Thyroid gland (tissue), 4 donors: ENCODE measurements around the gene MCF2L. TPM values are rescaled to one million over a fixed set of nuclear protein-coding genes. Genes with fewer than 3 reads are reported as not detected.

Experiments used
- DNase-seq, 2 donors: peaks; one replicate each; pipeline ENCODE4 v3.0.0-alpha.2; 2019
- H3K27ac ChIP-seq, 3 donors: fragments of 200-600 bp; sonication (generic); 1 replicate in 2 of 3; 2 replicates in 1 of 3; pipeline ENCODE4 v1.5.1; 2016 to 2019; ENCODE audit warnings: mild to moderate bottlenecking in 1 of 3, moderate library complexity in 1 of 3
- H3K27me3 ChIP-seq: fragments of 200-600 bp; sonication (generic); one replicate; pipeline ENCODE4 v1.5.1; 2019
- H3K36me3 ChIP-seq, 2 donors: fragments of 200-600 bp; sonication (generic); one replicate each; pipeline ENCODE4 v1.5.1; 2016 to 2019
- H3K4me1 ChIP-seq, 2 donors: fragments of 200-600 bp; sonication (generic); one replicate each; pipeline ENCODE4 v1.5.1; 2017 to 2019
- H3K4me3 ChIP-seq, 3 donors: fragments of 200-600 bp; sonication (generic); replicated peaks in 1 of 3; 1 replicate in 2 of 3; 2 replicates in 1 of 3; pipeline ENCODE4 v1.5.1; 2016; ENCODE audit warnings: mild to moderate bottlenecking in 1 of 3
- H3K9me3 ChIP-seq: fragments of 200-600 bp; sonication (generic); one replicate; pipeline ENCODE4 v1.5.1; 2017
- CTCF ChIP-seq, 6 experiments: fragments of 200-600 bp in 3 of 6; fragments of 450-650 bp in 3 of 6; sonication (generic) in 3 of 6; IDR thresholded peaks; one replicate each; pipeline ENCODE4 v1.5.1; 2016 to 2019; ENCODE audit warnings: antibody characterized with exemption in 6 of 6, mild to moderate bottlenecking in 2 of 6, inconsistent platforms in 1 of 6, moderate library complexity in 1 of 6
- POLR2A ChIP-seq, 2 donors: fragments of 450-650 bp; IDR thresholded peaks; one replicate each; pipeline ENCODE4 v1.6.1; 2017; ENCODE audit warnings: antibody characterized with exemption in 2 of 2, mild to moderate bottlenecking in 2 of 2, moderate library complexity in 1 of 2
- WGBS, 2 donors: methylation state at CpG; one replicate each; pipeline ENCODE4 v1.1.5; 2017; 5-methylcytosine and 5-hydroxymethylcytosine counted together
- intact Hi-C: fragments of 100-400 bp; cut with DNase I; formaldehyde crosslinking; loops from one replicate; pipeline ENCODE4 v1.15.1; 2023
- total RNA-seq, 4 donors: library from RNA; depleted of rRNA; stranded (reverse); fragments of >200 nt; gene quantifications; one replicate each; pipeline ENCODE4 v1.2.3, GENCODE V29; 2016

The MCF2L gene
- total RNA-seq, 4 donors from 2014 or later = 35.6 to 83.4 (median 43.6) TPM

GRCh38 chr13:112994084-112994780 is 25.2 kb downstream of the MCF2L start:
- Histone ChIP-seq H3K9me3 (no peaks in the 10 kb centered on the region), H3K27ac (no peak overlapping the region), H3K4me3 (no peak overlapping the region), H3K27me3 (no peaks in the 10 kb centered on the region), H3K36me3 (no peaks in the 10 kb centered on the region), H3K4me1 (peaks cover 0 to 8% of the 10 kb centered on the region in 2 donors)
- intact Hi-C loops = no loop called here
- no peak for DNase-seq
- no peak for TF ChIP-seq CTCF (IDR thresholded peaks at IDR 0.05)
- TF ChIP-seq POLR2A (IDR thresholded peaks at IDR 0.05) = no peak
- 84 to 85% methylated on average over 45 to 46 of the region's 46 CpGs for WGBS, 2 donors

GRCh38 chr13:112994781-112995355 is 25.9 kb downstream of the MCF2L start:
- H3K27ac ChIP-seq = no peak overlapping the region
- no peak for TF ChIP-seq POLR2A (IDR thresholded peaks at IDR 0.05)
- TF ChIP-seq CTCF (IDR thresholded peaks at IDR 0.05) = no peak
- H3K9me3 ChIP-seq = no peaks in the 10 kb centered on the region
- DNase-seq = no peak
- 92 to 93% methylated on average over 30 to 32 of the region's 34 CpGs for WGBS, 2 donors
- intact Hi-C loops = no loop called here
- H3K4me3 ChIP-seq = no peak overlapping the region
- H3K4me1 ChIP-seq = peaks cover 0 to 8% of the 10 kb centered on the region in 2 donors
- H3K36me3 ChIP-seq = no peaks in the 10 kb centered on the region
- no peaks in the 10 kb centered on the region for H3K27me3 ChIP-seq

GRCh38 chr13:112995395-112996191 is 26.6 kb downstream of the MCF2L start:
- 71 to 76% methylated on average over 21 to 22 of the region's 27 CpGs for WGBS, 2 donors
- Histone ChIP-seq H3K27ac (no peak overlapping the region), H3K4me3 (no peak overlapping the region), H3K27me3 (no peaks in the 10 kb centered on the region), H3K36me3 (no peaks in the 10 kb centered on the region), H3K9me3 (no peaks in the 10 kb centered on the region), H3K4me1 (peaks cover 0 to 4% of the 10 kb centered on the region in 2 donors)
- no peak for DNase-seq
- no peak for TF ChIP-seq POLR2A (IDR thresholded peaks at IDR 0.05)
- no peak for TF ChIP-seq CTCF (IDR thresholded peaks at IDR 0.05)
- intact Hi-C loops = no loop called here

GRCh38 chr13:112996671-112997091 is 27.7 kb downstream of the MCF2L start:
- no peak overlapping the region for H3K27ac ChIP-seq
- no peaks in the 10 kb centered on the region for H3K9me3 ChIP-seq
- no peaks in the 10 kb centered on the region for H3K36me3 ChIP-seq
- TF ChIP-seq CTCF (IDR thresholded peaks at IDR 0.05) (no peak), POLR2A (IDR thresholded peaks at IDR 0.05) (no peak)
- no peaks in the 10 kb centered on the region for H3K27me3 ChIP-seq
- WGBS, 2 donors = 83 to 89% methylated on average over 6 to 19 of the region's 19 CpGs
- no peak overlapping the region for H3K4me3 ChIP-seq
- intact Hi-C loops = no loop called here
- no peak for DNase-seq
- H3K4me1 ChIP-seq = peaks cover 4 to 9% of the 10 kb centered on the region in 2 donors
